ENCODE results near the gene PNPLA7.

DNA sequence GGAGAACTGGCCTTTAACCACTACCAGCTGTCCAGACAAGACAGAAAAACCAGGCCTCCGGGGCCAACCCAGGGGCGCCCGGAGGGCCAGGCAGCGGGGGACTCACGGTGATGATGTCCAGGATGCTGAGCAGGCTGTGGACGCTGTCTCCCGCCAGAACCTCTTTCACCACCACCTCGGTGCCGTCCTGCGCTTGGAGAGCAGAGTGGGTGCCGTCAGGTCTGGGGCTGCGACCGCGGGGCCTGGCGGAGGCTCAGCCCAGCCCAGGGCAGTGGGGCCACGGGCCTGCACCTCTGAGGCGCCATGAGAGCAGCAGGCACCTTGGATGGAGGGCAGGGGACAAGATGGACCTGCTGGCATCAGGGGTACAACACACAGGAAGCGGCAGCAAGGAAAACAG lies 9.7 kb downstream of the PNPLA7 start:
- TF ChIP-seq POLR2AphosphoS5 (IDR thresholded peaks at IDR 0.05; ENCODE audit: borderline replicate concordance, low read depth, low read length): no peak
- no peak for TF ChIP-seq EZH2 (IDR thresholded peaks at IDR 0.05)

Data from SK-N-MC (cell line).